Coronary artery (tissue), 2 donors: ENCODE data around the gene BEST1.
"Not testable (repeated sequence)": the region's sequence is repeated elsewhere in the genome, so short reads cannot be mapped to it uniquely, and the experiment has no call there.

ENCODE experiments used
- DNase-seq: peaks from one replicate; pipeline ENCODE4 v3.0.0-alpha.2; 2017; ENCODE audit warnings: low spot score
- H3K27ac ChIP-seq, 2 donors: fragments of 200-600 bp; sonication (generic); one replicate each; pipeline ENCODE4 v1.5.1; 2016 to 2019
- H3K4me3 ChIP-seq: fragments of 200-600 bp; sonication (generic); 2 replicates; pipeline ENCODE4 v1.5.1; 2016; ENCODE audit warnings: mild to moderate bottlenecking, moderate library complexity
- CTCF ChIP-seq: fragments of 200-600 bp; sonication (generic); IDR thresholded peaks from one replicate; pipeline ENCODE4 v1.5.1; 2019; ENCODE audit warnings: antibody characterized with exemption

Gene BEST1

GRCh38 chr11:61960532-61960931 is 10.4 kb downstream of the BEST1 start:
- DNase-seq, result no peak
- Histone ChIP-seq H3K27ac (peak overlapping the region in 1 of 2 donors; percentile 100), H3K4me3 (no peak overlapping the region)
- TF ChIP-seq CTCF, result no peak

GRCh38 chr11:61961570-61962212 is 11.5 kb downstream of the BEST1 start:
- no peak for TF ChIP-seq CTCF
- Histone ChIP-seq H3K27ac (peak overlapping the region; percentile 100), H3K4me3 (peak overlapping the region; percentile 1)
- DNase-seq, result peak; percentile 88

- no peak for DNase-seq
- Histone ChIP-seq H3K27ac (peak overlapping the region; percentile 100), H3K4me3 (peak overlapping the region; percentile 98)
- no peak for TF ChIP-seq CTCF
Measured at GRCh38 chr11:61962213-61963015, 12.3 kb downstream of the BEST1 start.

GRCh38 chr11:61963016-61963281 is 12.8 kb downstream of the BEST1 start:
- Histone ChIP-seq H3K27ac (peak overlapping the region; percentile 100), H3K4me3 (peak overlapping the region; percentile 98)
- DNase-seq, result no peak
- TF ChIP-seq CTCF, result no peak

- Histone ChIP-seq H3K4me3 (peak overlapping the region; percentile 98), H3K27ac (peak overlapping the region; percentile 100)
- no peak for DNase-seq
- TF ChIP-seq CTCF, result no peak
Measured at GRCh38 chr11:61963282-61964057, 13.3 kb downstream of the BEST1 start.

GRCh38 chr11:61964058-61964665 is 14.0 kb downstream of the BEST1 start:
- peak overlapping the region; percentile 98 for H3K4me3 ChIP-seq
- DNase-seq, result no peak
- TF ChIP-seq CTCF, result no peak
- H3K27ac ChIP-seq, result peak overlapping the region; percentile 100

- DNase-seq, result not testable (repeated sequence)
- Histone ChIP-seq H3K27ac (peak overlapping the region; percentile 100), H3K4me3 (peak overlapping the region; percentile 98)
Measured at GRCh38 chr11:61964666-61965271, 14.6 kb downstream of the BEST1 start.
